Measurements from ENCODE around the gene PPP2R2D. TPM values are rescaled to one million over a fixed set of nuclear protein-coding genes. Genes with fewer than 3 reads are reported as not detected.

The PPP2R2D gene
- total RNA-seq, 2 donors from 2014 or later = 35.5 to 37.5 TPM

GRCh38 chr10:131931981-131932380 lies 31.2 kb downstream of the PPP2R2D start:
- H3K36me3 Mint-ChIP-seq (ENCODE audit: low read depth) = peaks cover 23% of the 10 kb centered on the region
- DNase-seq = no peak
- TF ChIP-seq, protein P1, sequence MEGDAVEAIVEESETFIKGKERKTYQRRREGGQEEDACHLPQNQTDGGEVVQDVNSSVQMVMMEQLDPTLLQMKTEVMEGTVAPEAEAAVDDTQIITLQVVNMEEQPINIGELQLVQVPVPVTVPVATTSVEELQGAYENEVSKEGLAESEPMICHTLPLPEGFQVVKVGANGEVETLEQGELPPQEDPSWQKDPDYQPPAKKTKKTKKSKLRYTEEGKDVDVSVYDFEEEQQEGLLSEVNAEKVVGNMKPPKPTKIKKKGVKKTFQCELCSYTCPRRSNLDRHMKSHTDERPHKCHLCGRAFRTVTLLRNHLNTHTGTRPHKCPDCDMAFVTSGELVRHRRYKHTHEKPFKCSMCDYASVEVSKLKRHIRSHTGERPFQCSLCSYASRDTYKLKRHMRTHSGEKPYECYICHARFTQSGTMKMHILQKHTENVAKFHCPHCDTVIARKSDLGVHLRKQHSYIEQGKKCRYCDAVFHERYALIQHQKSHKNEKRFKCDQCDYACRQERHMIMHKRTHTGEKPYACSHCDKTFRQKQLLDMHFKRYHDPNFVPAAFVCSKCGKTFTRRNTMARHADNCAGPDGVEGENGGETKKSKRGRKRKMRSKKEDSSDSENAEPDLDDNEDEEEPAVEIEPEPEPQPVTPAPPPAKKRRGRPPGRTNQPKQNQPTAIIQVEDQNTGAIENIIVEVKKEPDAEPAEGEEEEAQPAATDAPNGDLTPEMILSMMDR (conservative IDR thresholded peaks at IDR 0.05) = no peak
- no peak overlapping the region for H3K9ac ChIP-seq (ENCODE audit: extremely low read depth, low read length, poor library complexity, severe bottlenecking)
- H3K27me3 ChIP-seq (ENCODE audit: control insufficient read depth, insufficient read depth, low read length, poor library complexity, severe bottlenecking) = no peaks in the 10 kb centered on the region
- H3K27ac Mint-ChIP-seq = no peak overlapping the region
- H3K4me1 ChIP-seq (ENCODE audit: control insufficient read depth, insufficient read depth, low read length) = peaks cover 20% of the 10 kb centered on the region
- peaks cover 39% of the 10 kb centered on the region for H3K36me3 ChIP-seq (ENCODE audit: control insufficient read depth, insufficient read depth, low read length)
- H3K9me3 ChIP-seq (ENCODE audit: control insufficient read depth, low read length) = no peaks in the 10 kb centered on the region
- 86 to 91% methylated on average over 8 to 13 of the region's 13 CpGs for WGBS, 2 experiments (ENCODE audit: insufficient coverage in 1 of 2, insufficient read length in 1 of 2)
- H3K4me3 Mint-ChIP-seq = no peak overlapping the region
- H3K27me3 Mint-ChIP-seq (ENCODE audit: insufficient read depth) = no peaks in the 10 kb centered on the region
- H3K4me1 Mint-ChIP-seq = peaks cover 53% of the 10 kb centered on the region
- peaks cover 6% of the 10 kb centered on the region for H3K9me3 Mint-ChIP-seq
- H3K4me3 ChIP-seq (ENCODE audit: low read length) = no peak overlapping the region
- no peak overlapping the region for H3K27ac ChIP-seq (ENCODE audit: low read depth, low read length)

GRCh38 chr10:131933016-131933695 lies 32.3 kb downstream of the PPP2R2D start:
- Mint-ChIP-seq H3K27ac (no peak overlapping the region), H3K36me3 (ENCODE audit: low read depth) (peaks cover 27% of the 10 kb centered on the region), H3K4me1 (peaks cover 42% of the 10 kb centered on the region), H3K27me3 (ENCODE audit: insufficient read depth) (no peaks in the 10 kb centered on the region), H3K9me3 (peaks cover 6% of the 10 kb centered on the region), H3K4me3 (no peak overlapping the region)
- H3K9me3 ChIP-seq (ENCODE audit: control insufficient read depth, low read length) = no peaks in the 10 kb centered on the region
- no peak for DNase-seq
- peaks cover 16% of the 10 kb centered on the region for H3K4me1 ChIP-seq (ENCODE audit: control insufficient read depth, insufficient read depth, low read length)
- H3K9ac ChIP-seq (ENCODE audit: extremely low read depth, low read length, poor library complexity, severe bottlenecking) = no peak overlapping the region
- 92% methylated on average over 6 to 17 of the region's 18 CpGs for WGBS, 2 experiments (ENCODE audit: insufficient coverage in 1 of 2, insufficient read length in 1 of 2)
- no peak overlapping the region for H3K4me3 ChIP-seq (ENCODE audit: low read length)
- TF ChIP-seq, protein P1 (conservative IDR thresholded peaks at IDR 0.05) = no peak
- H3K27me3 ChIP-seq (ENCODE audit: control insufficient read depth, insufficient read depth, low read length, poor library complexity, severe bottlenecking) = no peaks in the 10 kb centered on the region
- peak overlapping the region; percentile 61 for H3K27ac ChIP-seq (ENCODE audit: low read depth, low read length)
- H3K36me3 ChIP-seq (ENCODE audit: control insufficient read depth, insufficient read depth, low read length) = peaks cover 44% of the 10 kb centered on the region

DNA sequence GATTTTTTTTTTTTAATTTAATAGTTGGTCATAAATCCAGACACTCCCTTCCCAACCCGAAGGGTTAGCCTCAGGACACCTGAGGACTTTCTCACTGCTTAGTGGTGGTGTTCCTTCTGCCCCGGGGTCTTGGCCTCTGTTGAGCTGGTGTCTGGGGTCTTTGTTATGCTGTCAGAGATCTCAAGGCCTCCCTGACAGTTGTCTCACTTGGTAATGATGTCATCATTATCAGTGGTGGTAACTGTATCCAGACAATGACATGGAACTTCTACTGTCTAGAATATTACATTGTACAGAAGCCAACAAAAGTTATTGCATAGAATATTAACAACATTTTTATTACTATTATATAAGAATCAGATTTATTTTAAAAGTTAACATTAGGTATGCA lies 32.9 kb downstream of the PPP2R2D start:
- 94% methylated on average over 2 of the region's 2 CpGs; no CpG with 5 or more reads in 1 of the 2 experiments for WGBS, 2 experiments (ENCODE audit: insufficient coverage in 1 of 2, insufficient read length in 1 of 2)
- Histone ChIP-seq H3K9me3 (ENCODE audit: control insufficient read depth, low read length) (no peaks in the 10 kb centered on the region), H3K36me3 (ENCODE audit: control insufficient read depth, insufficient read depth, low read length) (peaks cover 50% of the 10 kb centered on the region), H3K27ac (ENCODE audit: low read depth, low read length) (peak overlapping the region; percentile 61), H3K4me1 (ENCODE audit: control insufficient read depth, insufficient read depth, low read length) (peaks cover 13% of the 10 kb centered on the region), H3K4me3 (ENCODE audit: low read length) (no peak overlapping the region), H3K9ac (ENCODE audit: extremely low read depth, low read length, poor library complexity, severe bottlenecking) (no peak overlapping the region), H3K27me3 (ENCODE audit: control insufficient read depth, insufficient read depth, low read length, poor library complexity, severe bottlenecking) (no peaks in the 10 kb centered on the region)
- Mint-ChIP-seq H3K27ac (no peak overlapping the region), H3K4me1 (peaks cover 37% of the 10 kb centered on the region), H3K9me3 (peaks cover 6% of the 10 kb centered on the region), H3K27me3 (ENCODE audit: insufficient read depth) (no peaks in the 10 kb centered on the region), H3K4me3 (no peak overlapping the region), H3K36me3 (ENCODE audit: low read depth) (peaks cover 32% of the 10 kb centered on the region)
- TF ChIP-seq, protein P1 (conservative IDR thresholded peaks at IDR 0.05) = no peak
- no peak for DNase-seq

Measured in endodermal cell (in vitro differentiated cells).